GM19099 (cell line): Measurements from ENCODE around the gene CTDSPL2.

Experiments
- POLR2A ChIP-seq: IDR thresholded peaks from 3 replicates; pipeline ENCODE4 v1.6.1; 2011; ENCODE audit warnings: low read depth; ENCODE audit not compliant: insufficient read length; ENCODE audit errors: extremely low read depth

Gene CTDSPL2

DNA sequence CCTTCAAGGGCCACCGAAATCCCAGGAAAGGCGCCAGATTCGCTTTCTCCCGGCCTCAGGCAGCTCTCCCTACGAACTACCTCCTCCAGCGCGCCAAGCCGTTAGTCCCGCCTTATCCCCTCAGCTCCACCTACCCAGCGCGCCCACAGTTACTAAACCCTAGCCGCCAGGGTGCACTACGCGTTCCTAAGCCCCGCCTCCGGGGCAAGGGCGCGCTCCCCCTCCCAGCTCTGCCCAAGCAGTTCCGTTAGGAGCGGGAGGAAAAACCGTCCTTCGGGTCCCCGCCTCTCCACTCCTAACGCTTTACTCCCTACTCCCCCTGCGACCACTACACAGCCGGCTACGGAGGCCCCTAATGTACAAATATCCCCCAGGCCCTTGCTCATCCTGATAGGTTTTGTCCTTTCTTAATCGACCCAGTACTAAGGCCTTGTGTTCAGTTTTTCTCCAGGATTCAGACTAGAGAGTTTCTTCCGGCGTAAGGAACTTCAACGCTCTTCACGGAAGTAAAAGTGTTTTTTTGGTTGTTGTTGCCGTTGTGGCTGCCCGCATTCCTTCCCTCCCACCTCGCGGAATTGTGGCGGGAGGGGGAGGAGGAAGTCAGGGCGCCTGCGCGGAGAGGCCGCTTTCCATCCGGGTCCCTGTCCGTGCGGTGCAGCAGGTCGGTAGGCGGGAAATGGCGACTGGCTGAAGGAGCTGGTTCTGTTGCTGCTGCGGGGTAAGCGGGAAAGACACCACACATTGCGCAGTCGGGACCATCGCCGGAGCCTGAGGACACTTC, at the start of gene CTDSPL2:
Gene CTDSPL2, plus strand, starts transcription at position 655 of the 781 bp plus-strand sequence. CDS start 31,386 bp downstream, outside the sequence.
- TF ChIP-seq POLR2A, result peak; percentile 83

DNA sequence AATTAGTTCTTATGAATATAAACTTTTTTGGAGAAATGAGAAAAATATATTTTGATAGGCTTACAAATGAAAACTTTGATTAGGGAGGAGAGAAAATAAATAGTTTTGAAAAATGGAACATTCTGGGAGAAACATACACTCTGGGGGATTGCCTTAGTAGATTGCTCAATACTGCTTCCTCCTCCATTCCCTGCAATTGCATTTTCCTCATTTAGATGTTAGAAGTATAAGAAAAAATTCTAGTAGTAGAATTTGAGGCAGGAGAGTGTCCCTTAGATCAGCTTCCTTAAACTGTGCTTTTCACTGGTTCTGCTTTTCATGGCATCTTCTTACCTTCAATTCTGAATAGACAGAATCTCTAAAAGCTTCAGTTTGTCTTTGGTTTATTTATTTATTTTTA, 46.2 kb upstream of the CTDSPL2 start:
- no peak for TF ChIP-seq POLR2A

DNA sequence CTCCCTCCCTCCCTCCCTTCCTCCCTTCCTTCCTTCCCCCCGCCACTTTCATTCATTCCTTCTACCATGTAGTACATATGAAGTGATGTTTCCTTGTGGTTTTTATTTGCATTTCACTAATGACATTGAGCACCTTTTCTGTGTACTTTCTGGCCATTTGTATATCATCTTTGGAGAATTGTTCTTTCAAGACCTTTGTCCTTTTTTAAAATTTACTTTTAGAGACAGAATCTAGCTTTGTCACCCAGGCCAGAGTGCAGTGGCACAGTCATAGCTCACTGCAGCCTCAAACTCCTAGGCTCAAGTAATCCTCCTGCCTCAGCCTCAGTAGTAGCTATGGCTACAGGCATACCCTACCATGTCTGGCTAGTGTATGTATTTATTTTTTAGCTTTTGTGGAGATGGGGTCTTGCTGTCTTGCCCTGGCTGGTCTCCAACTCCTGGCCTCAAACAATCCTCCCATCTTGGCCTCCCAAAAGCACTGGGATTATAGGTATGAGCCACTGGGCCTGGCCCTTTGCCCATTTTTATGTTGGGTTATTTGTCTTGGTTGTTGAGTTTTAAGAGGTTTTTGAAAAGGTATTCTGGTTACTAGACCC, 42.0 kb upstream of the CTDSPL2 start:
- no peak for TF ChIP-seq POLR2A

DNA sequence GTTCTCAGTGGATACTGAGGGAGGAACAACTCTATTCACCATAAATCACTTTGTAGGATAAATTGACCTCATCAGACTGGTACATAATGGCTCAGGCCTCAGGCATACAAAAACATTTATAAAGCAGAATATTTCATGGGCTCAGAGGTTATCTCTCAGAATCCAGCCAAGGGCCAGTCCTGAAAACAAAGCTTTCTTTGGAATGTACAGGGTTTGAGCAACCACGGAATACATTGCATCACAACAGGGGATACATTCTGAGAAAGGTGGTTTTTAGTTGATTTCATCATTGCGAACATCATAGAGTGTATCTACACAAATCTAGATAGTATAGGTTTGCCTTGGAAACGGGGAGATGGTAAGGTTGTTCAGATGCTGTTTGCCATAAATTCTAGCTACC, 33.4 kb upstream of the CTDSPL2 start:
- TF ChIP-seq POLR2A, result no peak

DNA sequence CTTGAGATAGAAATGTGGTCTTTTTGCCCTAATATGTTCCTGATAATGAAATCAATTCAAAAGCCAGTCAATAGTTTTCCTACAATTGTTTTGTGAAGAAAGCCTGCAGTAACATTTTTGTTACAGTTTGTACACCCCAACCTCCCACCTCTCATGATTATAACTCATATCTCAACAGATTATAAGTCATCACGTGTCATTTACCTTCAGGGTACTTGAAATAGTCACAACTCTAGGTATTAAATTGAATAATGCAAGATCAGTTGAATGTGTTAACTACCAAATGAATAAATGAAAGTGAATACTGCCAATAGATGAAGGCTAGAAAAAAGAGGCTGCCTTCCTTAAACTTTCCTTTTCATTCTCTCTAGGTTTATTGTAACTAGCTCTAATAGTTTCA, 32.9 kb upstream of the CTDSPL2 start:
- no peak for TF ChIP-seq POLR2A

DNA sequence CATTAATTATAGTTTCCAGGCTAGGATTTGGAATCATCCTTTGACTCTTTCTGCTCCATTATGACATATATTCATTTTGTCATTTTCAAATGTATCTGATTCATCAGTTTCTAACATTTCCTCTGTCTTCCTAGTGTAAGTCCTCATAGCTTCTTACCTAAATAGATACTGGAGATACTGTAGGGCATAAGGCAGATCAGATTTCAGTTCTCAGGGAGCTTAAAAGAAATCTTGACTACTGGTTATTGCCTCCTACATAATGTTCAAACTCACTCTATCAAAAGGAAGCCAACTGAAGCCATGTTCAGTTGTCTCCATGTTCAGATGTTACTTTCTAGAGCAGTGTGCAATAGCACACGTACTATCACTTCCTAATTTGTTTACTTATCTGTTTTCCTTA, 29.6 kb upstream of the CTDSPL2 start:
- no peak for TF ChIP-seq POLR2A

DNA sequence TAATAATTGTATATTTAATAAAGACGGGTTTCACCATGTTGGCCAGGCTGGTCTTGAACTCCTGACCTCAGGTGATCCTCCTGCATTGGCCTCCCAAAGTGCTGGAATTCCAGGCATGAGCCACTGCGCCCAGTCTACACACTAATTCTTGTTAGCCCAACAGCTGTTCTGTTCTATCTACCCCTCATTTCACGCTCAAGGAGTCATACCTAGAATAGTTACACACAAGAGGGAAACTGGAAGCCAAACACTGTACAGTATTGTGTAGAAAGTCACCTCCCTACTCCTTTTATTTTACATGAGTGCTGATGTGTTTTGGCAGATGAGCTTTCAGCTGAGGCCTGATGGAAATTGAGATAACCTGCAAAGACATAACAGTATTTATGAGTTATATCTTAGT, 13.4 kb upstream of the CTDSPL2 start:
- TF ChIP-seq POLR2A, result no peak

DNA sequence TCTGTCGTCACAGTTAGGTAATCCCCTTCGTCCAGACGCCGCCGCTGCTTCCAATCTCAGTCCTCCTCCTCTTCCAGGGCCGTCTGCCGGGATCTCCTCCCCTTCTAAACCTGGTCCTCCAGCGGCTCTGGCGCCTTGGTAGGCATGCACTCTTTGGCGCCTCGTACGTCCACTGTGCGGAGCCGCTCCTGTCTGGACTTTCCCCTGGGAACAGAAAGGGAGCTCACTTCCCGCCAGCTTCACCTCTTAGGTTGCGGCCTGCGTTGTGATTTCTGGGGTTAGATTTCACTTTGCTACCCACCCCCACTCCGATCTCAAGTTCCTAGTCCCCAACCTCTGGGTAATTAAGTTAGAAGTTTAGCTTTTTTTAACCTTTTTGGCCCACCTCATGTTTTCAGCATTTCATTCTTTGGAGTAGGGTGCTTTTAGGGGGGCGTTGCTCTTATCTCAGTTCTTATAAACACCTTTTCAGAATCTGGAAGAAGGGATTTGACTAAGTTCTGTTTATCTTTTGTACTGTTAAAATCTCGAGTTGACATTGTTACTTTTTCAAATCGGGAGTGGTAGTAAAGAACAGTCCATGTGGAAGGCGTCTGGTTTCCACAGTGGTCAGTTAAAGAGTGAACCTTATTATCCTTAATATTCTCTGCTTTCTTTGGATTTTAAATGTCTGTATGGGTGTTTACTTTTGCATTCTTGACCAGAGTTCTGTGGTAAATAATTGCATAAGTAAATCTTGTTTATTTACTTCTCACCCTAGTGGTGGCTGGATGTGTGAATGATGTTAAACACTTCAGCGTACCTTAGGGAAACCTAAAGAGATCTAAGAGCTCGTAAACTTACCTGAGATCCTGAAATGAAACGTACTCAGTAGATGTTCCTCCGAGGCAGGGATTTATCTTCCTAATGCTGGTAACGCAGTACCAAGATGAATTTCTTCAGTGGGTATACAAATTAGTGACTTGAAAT, 611 bp downstream of the CTDSPL2 start:
- no peak for TF ChIP-seq POLR2A

DNA sequence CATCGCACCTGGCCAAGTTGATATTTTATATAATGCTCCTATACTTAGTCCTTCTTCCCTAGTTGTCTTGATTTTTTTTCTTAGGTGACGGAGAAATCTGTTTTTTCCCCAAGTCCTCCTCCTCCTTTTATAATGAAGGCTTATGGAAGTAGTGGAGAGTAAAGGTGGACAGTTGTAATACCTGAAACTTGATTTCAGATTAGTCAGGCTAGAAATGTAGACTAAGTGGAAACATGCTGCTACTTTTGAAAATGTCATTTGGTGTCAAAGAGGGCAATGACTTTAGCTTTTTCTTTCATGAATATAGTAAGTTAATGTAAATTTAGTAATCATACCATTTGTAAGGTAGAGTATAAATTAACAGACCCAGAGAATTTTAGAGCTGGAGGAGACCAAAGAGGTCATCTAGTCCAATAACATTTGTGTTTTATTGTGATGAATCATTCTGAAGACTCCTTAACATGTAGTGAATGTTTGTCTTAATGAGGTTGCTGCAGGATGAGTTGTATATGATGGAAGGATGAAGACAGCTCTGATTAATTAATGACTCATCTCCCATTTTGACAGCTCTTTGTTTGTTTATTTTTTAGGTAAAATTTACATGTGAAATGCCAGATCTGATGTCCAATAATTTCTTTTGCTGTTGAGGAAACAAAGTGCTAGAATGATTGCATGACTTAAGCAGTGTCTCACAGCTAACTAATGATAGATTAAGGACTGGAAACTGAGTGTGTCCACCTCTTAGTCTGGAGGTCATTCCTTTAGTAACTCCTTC, 8.7 kb downstream of the CTDSPL2 start:
- no peak for TF ChIP-seq POLR2A

DNA sequence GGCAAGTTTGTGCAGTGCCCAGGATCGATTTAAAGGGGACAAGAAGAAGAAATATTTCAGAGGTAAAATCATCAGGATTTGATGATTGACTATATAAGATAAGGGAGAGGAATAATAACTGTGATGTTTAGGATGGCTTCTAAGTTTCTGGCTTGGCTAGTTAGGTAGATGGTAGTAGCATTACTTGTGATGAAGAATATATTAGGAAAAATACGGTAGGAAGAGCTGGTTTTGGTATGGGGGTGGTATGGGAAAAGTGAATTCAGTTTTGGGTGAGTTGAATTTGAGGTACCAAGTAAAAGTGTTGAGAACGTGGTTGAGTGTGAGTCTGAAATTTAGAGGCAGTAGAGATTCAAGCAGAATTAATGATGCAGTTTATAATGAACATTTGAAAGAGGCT, 11.0 kb downstream of the CTDSPL2 start:
- no peak for TF ChIP-seq POLR2A

DNA sequence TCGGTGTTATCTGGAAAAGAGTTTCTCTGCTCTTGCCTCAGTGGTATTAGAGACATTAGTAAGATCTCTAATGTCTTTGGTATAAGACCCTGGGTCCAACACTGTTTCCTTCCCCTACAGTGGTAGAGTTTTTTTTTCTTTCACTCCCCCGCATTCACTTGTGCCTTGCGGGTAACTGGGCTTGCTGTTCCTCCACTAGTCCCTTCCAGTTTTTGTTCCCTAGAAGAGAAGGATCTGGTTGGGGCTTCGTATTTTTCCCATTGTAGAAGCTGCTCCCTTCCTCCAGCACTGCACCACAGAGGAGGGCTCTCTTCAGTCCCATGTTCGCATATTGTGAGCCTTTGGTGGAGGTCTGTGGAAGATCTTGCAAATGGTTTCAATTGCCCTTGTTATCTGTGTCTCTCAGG, 13.7 kb downstream of the CTDSPL2 start:
- TF ChIP-seq POLR2A, result no peak

DNA sequence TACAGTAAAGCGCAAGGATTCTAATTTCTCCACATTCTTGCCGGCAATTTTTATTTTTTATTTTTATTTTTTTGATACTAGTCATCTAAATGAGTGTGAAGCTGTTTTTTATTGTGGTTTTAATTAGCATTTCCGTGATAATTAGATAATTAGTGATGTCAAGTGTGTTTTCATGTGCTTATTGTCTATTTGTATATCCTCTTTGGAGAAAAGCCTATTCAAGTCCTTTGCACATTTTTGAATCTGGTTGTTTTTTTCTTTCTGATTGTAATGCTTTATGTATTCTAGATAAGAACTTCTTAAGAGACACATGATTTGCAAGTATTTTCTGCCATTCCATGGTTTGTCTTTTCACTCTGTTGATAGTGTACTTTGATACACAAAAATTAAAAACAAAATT, 16.1 kb downstream of the CTDSPL2 start:
- no peak for TF ChIP-seq POLR2A

DNA sequence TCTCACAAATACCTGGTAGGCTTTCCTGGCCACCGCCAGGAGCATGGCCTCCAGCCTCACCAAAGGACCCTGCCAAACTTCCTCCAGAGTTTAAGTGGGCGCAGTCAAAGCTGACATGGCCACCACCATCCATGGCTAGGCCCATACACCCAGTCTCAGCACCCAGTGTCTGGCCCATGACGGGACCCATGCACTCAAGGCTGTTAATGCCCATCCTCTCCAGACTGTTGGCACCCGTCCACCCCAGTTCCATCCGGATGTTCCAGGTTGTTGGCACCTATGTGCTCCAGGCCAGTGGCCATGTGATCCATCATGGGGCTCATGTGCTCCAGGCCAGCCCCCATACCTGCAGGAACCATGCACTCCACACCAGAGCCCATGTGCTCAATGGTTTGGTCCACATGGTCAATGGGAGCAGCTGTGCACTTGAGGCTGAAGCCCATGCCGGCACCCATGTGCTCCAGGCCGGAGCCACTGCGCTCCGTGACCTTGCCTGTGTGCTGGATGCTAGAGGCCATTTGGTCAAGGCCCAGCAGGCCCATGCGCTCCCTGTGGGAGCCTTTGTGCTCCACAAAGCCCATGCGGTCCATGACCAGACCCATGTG, 20.4 kb downstream of the CTDSPL2 start:
- no peak for TF ChIP-seq POLR2A

DNA sequence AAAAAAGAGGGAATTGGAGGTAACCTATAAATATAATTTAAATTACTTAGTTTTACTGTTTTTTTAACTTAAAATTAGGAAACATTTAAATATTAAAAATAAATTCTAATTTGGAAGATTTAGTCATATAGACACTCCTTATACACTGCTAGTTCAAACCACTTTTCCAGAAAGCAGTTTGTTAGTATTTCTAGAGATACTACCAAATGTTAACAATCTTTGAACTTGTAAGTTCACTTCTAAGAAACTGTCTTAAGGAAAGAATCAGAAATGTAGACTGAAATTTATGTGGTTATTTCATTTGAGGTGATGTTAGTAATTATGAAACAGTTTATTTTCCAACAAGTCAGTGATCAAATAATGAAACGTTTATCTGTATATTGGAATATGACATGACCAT, 22.7 kb downstream of the CTDSPL2 start:
- no peak for TF ChIP-seq POLR2A
